GM23248 (cell line): Measurements from ENCODE around the gene CD37. TPM values are rescaled to one million over a fixed set of nuclear protein-coding genes. Genes with fewer than 3 reads are reported as not detected.

Experiments
- DNase-seq: peaks from one replicate; pipeline ENCODE4 v3.0.0-alpha.2; 2015
- H2AFZ ChIP-seq: fragments of 200-600 bp; sonication (generic); 2 replicates; pipeline ENCODE4 v1.6.1; 2016; ENCODE audit warnings: antibody characterized with exemption
- H3F3A ChIP-seq: fragments of 200-600 bp; sonication (generic); 2 replicates; pipeline ENCODE4 v1.6.1; 2016; ENCODE audit warnings: mild to moderate bottlenecking, antibody characterized with exemption, mixed run types; ENCODE audit not compliant: insufficient read depth
- H3K27ac ChIP-seq: fragments of 200-600 bp; sonication (generic); 2 replicates; pipeline ENCODE4 v1.5.1; 2016; ENCODE audit warnings: mild to moderate bottlenecking
- H3K27me3 ChIP-seq: fragments of 200-600 bp; sonication (generic); replicated peaks from 2 replicates; pipeline ENCODE4 v1.6.1; 2016; ENCODE audit warnings: mild to moderate bottlenecking; ENCODE audit not compliant: insufficient read depth
- H3K36me3 ChIP-seq: fragments of 200-600 bp; sonication (generic); 2 replicates; pipeline ENCODE4 v1.6.1; 2016; ENCODE audit warnings: low read depth, mild to moderate bottlenecking
- H3K4me1 ChIP-seq: fragments of 200-600 bp; sonication (generic); 2 replicates; pipeline ENCODE4 v1.6.1; 2016; ENCODE audit warnings: mild to moderate bottlenecking; ENCODE audit not compliant: insufficient read depth
- H3K4me2 ChIP-seq: fragments of 200-600 bp; sonication (generic); one replicate; pipeline ENCODE4 v1.6.1; 2016; ENCODE audit warnings: mild to moderate bottlenecking; ENCODE audit not compliant: unreplicated experiment
- H3K4me3 ChIP-seq: fragments of 200-600 bp; sonication (generic); 2 replicates; pipeline ENCODE4 v1.5.1; 2016; ENCODE audit warnings: mild to moderate bottlenecking
- H3K79me2 ChIP-seq: fragments of 200-600 bp; sonication (generic); 2 replicates; pipeline ENCODE4 v1.6.1; 2016; ENCODE audit warnings: mild to moderate bottlenecking; ENCODE audit not compliant: insufficient read depth
- H3K9ac ChIP-seq: fragments of 200-600 bp; sonication (generic); 2 replicates; pipeline ENCODE4 v1.6.1; 2016; ENCODE audit warnings: mild to moderate bottlenecking
- H3K9me2 ChIP-seq: fragments of 200-600 bp; sonication (generic); 2 replicates; pipeline ENCODE4 v1.6.1; 2016; ENCODE audit warnings: mixed run types, mild to moderate bottlenecking, moderate library complexity; ENCODE audit not compliant: insufficient read depth
- H3K9me3 ChIP-seq: fragments of 200-600 bp; sonication (generic); one replicate; pipeline ENCODE4 v1.6.1; 2017; ENCODE audit warnings: low read depth
- H4K20me1 ChIP-seq: fragments of 200-600 bp; sonication (generic); 2 replicates; pipeline ENCODE4 v1.6.0; 2016; ENCODE audit not compliant: insufficient read depth
- EZH2 ChIP-seq: fragments of 200-600 bp; sonication (generic); IDR thresholded peaks from 2 replicates; pipeline ENCODE4 v1.6.1; 2018; ENCODE audit warnings: antibody characterized with exemption, mild to moderate bottlenecking; ENCODE audit not compliant: insufficient read depth, poor library complexity, severe bottlenecking
- EZH2phosphoT487 ChIP-seq: fragments of 200-600 bp; sonication (generic); IDR thresholded peaks from 2 replicates; pipeline ENCODE4 v1.6.1; 2018; ENCODE audit warnings: antibody characterized with exemption, moderate library complexity, mild to moderate bottlenecking, low read depth; ENCODE audit not compliant: insufficient read depth
- WGBS, 2 experiments: methylation state at CpG; one replicate each; pipeline ENCODE4 v1.1.6; 2015 to 2017; ENCODE audit warnings: low lambda C conversion rate in 2 of 2, low coverage in 1 of 2; ENCODE audit errors: missing lambda C conversion rate in 2 of 2; 5-methylcytosine and 5-hydroxymethylcytosine counted together
- in situ Hi-C: fragments of 300-500 bp; cut with MboI; formaldehyde crosslinking; loops from 2 replicates; pipeline ENCODE4 v1.15.0; 2020
- polyA plus RNA-seq: library from polyadenylated mRNA; unstranded; fragments of >200 nt; fragmentation: Nextera tagmentation; extraction: Ambion mirVana; gene quantifications from 2 replicates; pipeline ENCODE4 v1.2.1, GENCODE V29; 2016
- total RNA-seq: library from RNA; depleted of rRNA; stranded (reverse); fragments of >200 nt; shearing (Covaris generic); gene quantifications from 2 replicates; pipeline ENCODE4 v1.2.3, GENCODE V29; 2014

The CD37 gene
- total and polyA plus RNA-seq, 2 experiments from 2014 or later, result 1.8 TPM; not detected in 1

DNA sequence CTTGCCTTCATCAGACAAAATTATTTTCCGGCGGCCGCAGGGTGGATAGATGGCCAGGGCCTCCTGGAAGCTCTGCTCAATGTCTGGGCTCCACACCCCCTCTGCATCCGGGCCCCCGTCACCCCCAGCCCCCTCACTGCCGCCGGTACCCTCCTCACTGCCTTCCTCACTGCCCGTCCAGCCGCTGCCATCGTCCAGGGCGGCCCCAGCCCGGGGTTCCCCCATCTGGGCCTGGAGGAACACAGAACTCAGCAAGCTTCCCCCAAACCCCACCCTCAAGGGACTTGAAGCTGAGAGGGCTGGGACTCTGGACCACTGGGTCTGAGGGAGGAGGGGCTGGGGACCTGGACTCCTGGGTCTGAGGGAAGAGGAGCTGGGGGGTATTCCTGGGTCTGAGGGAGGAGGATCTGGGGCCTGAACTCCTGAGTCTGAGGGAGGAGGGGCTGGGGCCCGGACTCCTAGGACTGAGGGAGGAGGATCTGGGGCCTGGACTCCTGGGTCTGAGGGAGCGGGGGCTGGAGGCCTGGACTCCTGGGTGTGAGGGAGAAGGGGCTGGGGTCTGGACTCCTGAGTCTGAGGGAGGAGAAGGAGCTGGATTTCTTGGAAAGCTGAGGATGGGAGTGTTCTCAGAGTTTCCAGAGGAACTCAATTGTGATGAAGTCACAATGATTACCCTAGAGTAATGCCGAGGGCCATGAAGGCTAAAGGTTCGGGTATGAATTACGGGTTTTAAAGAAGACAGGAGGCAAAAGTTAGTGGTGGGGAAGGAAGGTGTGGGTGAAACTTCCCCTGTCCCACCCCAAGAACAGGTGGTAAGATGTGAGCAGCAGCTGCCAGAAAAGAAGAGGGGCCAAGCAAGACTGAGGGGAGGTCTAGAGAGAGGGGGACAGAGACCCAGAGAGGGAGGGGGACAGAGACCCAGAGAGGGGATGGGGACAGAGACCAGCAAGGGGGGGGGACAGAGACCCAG is 24.9 kb downstream of the CD37 start:
- H2AFZ ChIP-seq, result no peak overlapping the region
- no peaks in the 10 kb centered on the region for H3K9me2 ChIP-seq
- H4K20me1 ChIP-seq, result no peaks in the 10 kb centered on the region
- H3K9ac ChIP-seq, result no peak overlapping the region
- no peak overlapping the region for H3K27ac ChIP-seq
- WGBS, 2 experiments, result 80 to 82% methylated on average over 13 to 17 of the region's 17 CpGs
- TF ChIP-seq EZH2phosphoT487, result no peak
- TF ChIP-seq EZH2, result no peak
- H3K79me2 ChIP-seq, result no peaks in the 10 kb centered on the region
- 0 out of 2 replicates have a peak, but pooled peaks cover 4% of the 10 kb centered on the region for H3K4me1 ChIP-seq
- H3K36me3 ChIP-seq, result no peaks in the 10 kb centered on the region
- in situ Hi-C loops, result no loop called here
- H3F3A ChIP-seq, result 0 out of 2 replicates have a peak, but pooled peaks cover 2% of the 10 kb centered on the region
- no peak overlapping the region for H3K4me2 ChIP-seq
- H3K9me3 ChIP-seq, result no peaks in the 10 kb centered on the region
- H3K4me3 ChIP-seq, result no peak overlapping the region
- no peaks in the 10 kb centered on the region for H3K27me3 ChIP-seq
- no peak for DNase-seq

GRCh38 chr19:49361438-49362047 is 26.3 kb downstream of the CD37 start:
- H3K9me2 ChIP-seq, result no peaks in the 10 kb centered on the region
- 0 out of 2 replicates have a peak overlapping the region, but pooled peaks have one; percentile 27 for H3K27ac ChIP-seq
- H3K9me3 ChIP-seq, result no peaks in the 10 kb centered on the region
- H3K27me3 ChIP-seq, result no peaks in the 10 kb centered on the region
- H3K36me3 ChIP-seq, result no peaks in the 10 kb centered on the region
- H3F3A ChIP-seq, result 0 out of 2 replicates have a peak, but pooled peaks cover 2% of the 10 kb centered on the region
- in situ Hi-C loops, result no loop called here
- peak overlapping the region; percentile 86 for H3K9ac ChIP-seq
- no peaks in the 10 kb centered on the region for H4K20me1 ChIP-seq
- WGBS, 2 experiments, result 1 to 3% methylated on average over 14 to 26 of the region's 27 CpGs
- TF ChIP-seq EZH2phosphoT487 (no peak), EZH2 (no peak)
- H3K4me2 ChIP-seq, result peak overlapping the region; percentile 80
- DNase-seq, result peak; percentile 75
- H3K4me1 ChIP-seq, result 0 out of 2 replicates have a peak, but pooled peaks cover 4% of the 10 kb centered on the region
- H3K4me3 ChIP-seq, result peak overlapping the region; percentile 89
- H3K79me2 ChIP-seq, result no peaks in the 10 kb centered on the region
- H2AFZ ChIP-seq, result peak overlapping the region; percentile 90

GRCh38 chr19:49362048-49362928 is 27.1 kb downstream of the CD37 start, which contains the start of gene TEAD2:
TEAD2 (minus strand) TSS chr19:49362416; CDS start chr19:49360075, 2,341 bp downstream.
- 0 out of 2 replicates have a peak, but pooled peaks cover 4% of the 10 kb centered on the region for H3K4me1 ChIP-seq
- in situ Hi-C loops, result no loop called here
- no peaks in the 10 kb centered on the region for H3K9me2 ChIP-seq
- peak within 1 kb of the TSS; percentile 90 for H2AFZ ChIP-seq
- H3K4me2 ChIP-seq, result peak within 1 kb of the TSS; percentile 80
- no peak for TF ChIP-seq EZH2
- no peak for TF ChIP-seq EZH2phosphoT487
- no peaks in the 10 kb centered on the region for H3K27me3 ChIP-seq
- peak within 1 kb of the TSS; percentile 89 for H3K4me3 ChIP-seq
- 1% methylated on average over 43 to 51 of the region's 52 CpGs for WGBS, 2 experiments
- peak; percentile 77 for DNase-seq
- peak within 1 kb of the TSS; percentile 86 for H3K9ac ChIP-seq
- peak within 1 kb of the TSS; percentile 54 for H3K27ac ChIP-seq
- 0 out of 2 replicates have a peak, but pooled peaks cover 2% of the 10 kb centered on the region for H3F3A ChIP-seq
- no peaks in the 10 kb centered on the region for H3K79me2 ChIP-seq
- no peaks in the 10 kb centered on the region for H3K36me3 ChIP-seq
- H4K20me1 ChIP-seq, result no peaks in the 10 kb centered on the region
- no peaks in the 10 kb centered on the region for H3K9me3 ChIP-seq
